OCI-LY7 (cell line): Measurements from ENCODE around the gene TTC16. TPM values are rescaled to one million over a fixed set of nuclear protein-coding genes. Genes with fewer than 3 reads are reported as not detected.

Experiments
- BruUV-seq: library from RNA; stranded (reverse); fragments of 400-500 nt; replicated peaks from 2 replicates; lab custom pipeline; 2021; lab: Mats Ljungman, UMichigan
- CTCF ChIA-PET: fragments of 300-600 bp; sonication (Branson Sonifier 250); formaldehyde crosslinking; loops from one replicate; lab custom pipeline; 2022; ENCODE audit warnings: antibody characterized with exemption; ENCODE audit not compliant: unreplicated experiment; lab: Charles Lee
- POLR2A ChIA-PET: fragments of 300-600 bp; sonication (Branson Sonifier 250); formaldehyde crosslinking; loops from one replicate; lab custom pipeline; 2022; ENCODE audit warnings: antibody characterized with exemption; lab: Charles Lee
- DNase-seq: peaks from one replicate; pipeline ENCODE4 v3.0.0-alpha.2; 2015; ENCODE audit warnings: low spot score
- H2AFZ ChIP-seq: fragments of 200-600 bp; sonication (generic), shearing (Covaris generic); 2 replicates; pipeline ENCODE4 v1.6.1; 2014; ENCODE audit warnings: mild to moderate bottlenecking, antibody characterized with exemption, low read length, moderate library complexity
- H3K27ac ChIP-seq: fragments of 200-600 bp; sonication (generic); 2 replicates; pipeline ENCODE4 v1.5.1; 2014; ENCODE audit warnings: mixed run types, low read depth, mild to moderate bottlenecking, moderate library complexity, low read length, inconsistent platforms; ENCODE audit not compliant: poor library complexity, severe bottlenecking
- H3K36me3 ChIP-seq: fragments of 200-600 bp; sonication (generic); 2 replicates; pipeline ENCODE4 v1.6.1; 2014; ENCODE audit warnings: mild to moderate bottlenecking, antibody characterized with exemption, low read length, moderate library complexity, mixed read lengths; ENCODE audit not compliant: insufficient read depth
- H3K4me1 ChIP-seq: fragments of 200-600 bp; sonication (generic); 2 replicates; pipeline ENCODE4 v1.5.1; 2014; ENCODE audit warnings: mild to moderate bottlenecking, low read length; ENCODE audit not compliant: insufficient read depth, poor library complexity, severe bottlenecking
- H3K4me2 ChIP-seq: fragments of 200-600 bp; sonication (generic); 2 replicates; pipeline ENCODE4 v1.6.1; 2014; ENCODE audit warnings: mild to moderate bottlenecking, low read length
- H3K4me3 ChIP-seq: fragments of 200-600 bp; sonication (generic); 2 replicates; pipeline ENCODE4 v1.5.1; 2014; ENCODE audit warnings: mild to moderate bottlenecking, low read depth, low read length; ENCODE audit not compliant: poor library complexity, severe bottlenecking
- H3K79me2 ChIP-seq: fragments of 200-600 bp; sonication (generic); 2 replicates; pipeline ENCODE4 v1.6.1; 2016; ENCODE audit warnings: low read depth, mild to moderate bottlenecking, low read length, moderate library complexity, mixed read lengths; ENCODE audit not compliant: insufficient read depth
- H3K9me2 ChIP-seq: fragments of 200-600 bp; sonication (generic); 2 replicates; pipeline ENCODE4 v1.6.1; 2016; ENCODE audit warnings: mild to moderate bottlenecking, low read length, mixed read lengths; ENCODE audit not compliant: insufficient read depth
- H3K9me3 ChIP-seq: fragments of 200-600 bp; sonication (generic); 2 replicates; pipeline ENCODE4 v1.6.1; 2014; ENCODE audit warnings: mild to moderate bottlenecking, mixed run types, low read length, mixed read lengths
- H4K20me1 ChIP-seq: fragments of 200-600 bp; sonication (generic); 2 replicates; pipeline ENCODE4 v1.6.1; 2014; ENCODE audit warnings: mild to moderate bottlenecking, antibody characterized with exemption, low read length, moderate library complexity, mixed read lengths; ENCODE audit not compliant: insufficient read depth
- EZH2phosphoT487 ChIP-seq: fragments of 200-600 bp; sonication (generic); IDR thresholded peaks from 2 replicates; pipeline ENCODE4 v1.6.1; 2018; ENCODE audit warnings: low read depth, borderline replicate concordance, mild to moderate bottlenecking, mixed run types, antibody characterized with exemption, low read length, moderate library complexity, mixed read lengths
- intact Hi-C: fragments of 100-400 bp; cut with micrococcal nuclease; formaldehyde crosslinking; loops from one replicate; pipeline ENCODE4 v1.10.0; 2022; ENCODE audit not compliant: unreplicated experiment
- total RNA-seq, 2 experiments: library from RNA; depleted of rRNA in 1 of 2; stranded (reverse); fragments of >200 nt in 1 of 2; shearing (Covaris generic) in 1 of 2; gene quantifications; 2 replicates each; pipeline ENCODE4 v1.2.3, GENCODE V29; 2014 to 2022
- TF ChIP-seq, protein P1 (sequence below): fragments of 200-600 bp; sonication (generic); conservative IDR thresholded peaks from 2 replicates; pipeline ENCODE4 v1.5.1; 2014; ENCODE audit warnings: mild to moderate bottlenecking, antibody characterized with exemption, low read length, moderate library complexity, mixed read lengths

The TTC16 gene
- total RNA-seq, 2 experiments from 2014 or later: not detected

DNA sequence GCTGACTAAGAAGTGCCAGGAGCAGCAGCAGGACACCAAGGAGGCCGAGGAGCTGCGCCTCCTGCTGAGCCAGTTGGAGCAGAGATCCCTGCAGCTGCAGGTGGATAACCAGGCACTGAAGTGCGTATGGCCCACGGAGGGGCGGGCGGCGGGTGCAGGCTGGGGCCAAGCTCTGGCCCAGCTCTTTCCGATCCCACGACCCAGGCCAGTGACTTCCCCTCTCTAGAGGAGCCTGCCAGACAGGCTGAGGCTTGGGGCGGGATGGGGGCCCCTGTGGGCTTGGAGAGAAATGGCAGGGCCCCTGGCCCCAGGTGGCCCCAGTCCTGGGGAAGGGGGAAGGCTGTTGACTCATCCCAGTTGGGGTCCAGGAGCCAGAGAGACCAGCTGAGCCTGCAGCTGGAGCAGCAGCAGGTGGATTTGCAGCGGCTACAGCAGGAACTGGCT is 4.0 kb upstream of the TTC16 start:
- ChIA-PET CTCF (no interaction called here), POLR2A (no interaction called here)
- H3K36me3 ChIP-seq: no peaks in the 10 kb centered on the region
- H2AFZ ChIP-seq: no peak overlapping the region
- no peak for DNase-seq
- TF ChIP-seq, protein P1, sequence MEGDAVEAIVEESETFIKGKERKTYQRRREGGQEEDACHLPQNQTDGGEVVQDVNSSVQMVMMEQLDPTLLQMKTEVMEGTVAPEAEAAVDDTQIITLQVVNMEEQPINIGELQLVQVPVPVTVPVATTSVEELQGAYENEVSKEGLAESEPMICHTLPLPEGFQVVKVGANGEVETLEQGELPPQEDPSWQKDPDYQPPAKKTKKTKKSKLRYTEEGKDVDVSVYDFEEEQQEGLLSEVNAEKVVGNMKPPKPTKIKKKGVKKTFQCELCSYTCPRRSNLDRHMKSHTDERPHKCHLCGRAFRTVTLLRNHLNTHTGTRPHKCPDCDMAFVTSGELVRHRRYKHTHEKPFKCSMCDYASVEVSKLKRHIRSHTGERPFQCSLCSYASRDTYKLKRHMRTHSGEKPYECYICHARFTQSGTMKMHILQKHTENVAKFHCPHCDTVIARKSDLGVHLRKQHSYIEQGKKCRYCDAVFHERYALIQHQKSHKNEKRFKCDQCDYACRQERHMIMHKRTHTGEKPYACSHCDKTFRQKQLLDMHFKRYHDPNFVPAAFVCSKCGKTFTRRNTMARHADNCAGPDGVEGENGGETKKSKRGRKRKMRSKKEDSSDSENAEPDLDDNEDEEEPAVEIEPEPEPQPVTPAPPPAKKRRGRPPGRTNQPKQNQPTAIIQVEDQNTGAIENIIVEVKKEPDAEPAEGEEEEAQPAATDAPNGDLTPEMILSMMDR: no peak
- TF ChIP-seq EZH2phosphoT487: no peak
- no peak overlapping the region for H3K4me3 ChIP-seq
- H3K79me2 ChIP-seq: no peaks in the 10 kb centered on the region
- no peaks in the 10 kb centered on the region for H3K9me2 ChIP-seq
- H3K4me1 ChIP-seq: peaks cover 27% of the 10 kb centered on the region
- no TSS peak for BruUV-seq
- no peaks in the 10 kb centered on the region; the same call in 1 of the 2 replicates for H4K20me1 ChIP-seq
- H3K27ac ChIP-seq: no peak overlapping the region
- intact Hi-C loops: no loop called here
- H3K4me2 ChIP-seq: no peak overlapping the region
- H3K9me3 ChIP-seq: no peaks in the 10 kb centered on the region

DNA sequence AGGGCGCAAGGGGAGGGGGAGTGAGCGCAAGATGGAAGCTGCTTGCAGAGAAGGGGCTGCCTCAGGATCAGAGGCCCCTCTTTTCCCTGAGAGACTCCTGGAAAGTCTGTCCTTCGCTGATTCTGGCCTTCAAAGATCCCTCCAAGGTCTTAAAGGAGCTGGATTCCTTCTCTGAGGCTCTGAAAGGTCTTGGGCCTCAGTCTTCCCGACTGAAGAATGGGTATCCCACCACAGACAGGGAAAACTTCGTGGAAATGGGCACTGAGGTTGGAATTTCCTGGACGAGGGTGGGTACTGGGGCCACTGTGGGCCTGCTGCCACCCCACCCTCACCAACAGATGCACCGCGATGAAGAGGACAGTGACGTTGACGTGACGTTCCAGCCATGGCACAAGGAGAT is 3.5 kb upstream of the TTC16 start:
- H4K20me1 ChIP-seq: no peaks in the 10 kb centered on the region; the same call in 1 of the 2 replicates
- H3K79me2 ChIP-seq: no peaks in the 10 kb centered on the region
- POLR2A ChIA-PET: no interaction called here
- no peak overlapping the region for H2AFZ ChIP-seq
- no peak overlapping the region for H3K27ac ChIP-seq
- H3K4me1 ChIP-seq: peaks cover 22% of the 10 kb centered on the region
- H3K36me3 ChIP-seq: no peaks in the 10 kb centered on the region
- no peak for DNase-seq
- intact Hi-C loops: no loop called here
- H3K9me2 ChIP-seq: no peaks in the 10 kb centered on the region
- H3K4me3 ChIP-seq: no peak overlapping the region
- BruUV-seq: no TSS peak
- H3K4me2 ChIP-seq: no peak overlapping the region
- CTCF ChIA-PET: no interaction called here
- TF ChIP-seq, protein P1: no peak
- no peak for TF ChIP-seq EZH2phosphoT487
- H3K9me3 ChIP-seq: no peaks in the 10 kb centered on the region

DNA sequence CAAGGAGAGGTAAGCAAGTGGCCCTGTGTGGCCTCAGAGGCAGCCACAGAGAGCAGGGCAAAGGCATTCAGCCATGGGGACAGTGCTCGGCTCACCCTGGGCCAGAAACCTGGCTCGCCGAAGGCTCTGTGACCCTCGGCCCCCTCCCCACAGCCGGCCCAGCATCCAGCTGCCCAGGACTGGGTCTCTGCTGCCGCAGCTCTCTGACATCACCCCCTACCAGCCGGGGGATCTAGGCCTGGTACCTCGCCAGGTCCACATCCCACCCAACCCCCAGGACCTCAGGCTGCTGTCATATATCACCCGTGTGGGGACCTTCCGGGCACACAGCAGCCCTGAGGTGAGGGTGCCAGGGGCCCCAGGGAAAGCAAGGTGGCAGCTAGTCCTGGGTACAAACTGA is 3.0 kb upstream of the TTC16 start:
- no peaks in the 10 kb centered on the region for H3K79me2 ChIP-seq
- intact Hi-C loops: no loop called here
- no peaks in the 10 kb centered on the region for H3K9me3 ChIP-seq
- no peak for DNase-seq
- peaks cover 17% of the 10 kb centered on the region for H3K4me1 ChIP-seq
- no peak overlapping the region for H3K4me2 ChIP-seq
- POLR2A ChIA-PET: no interaction called here
- no TSS peak for BruUV-seq
- H3K27ac ChIP-seq: no peak overlapping the region
- no peaks in the 10 kb centered on the region; the same call in 1 of the 2 replicates for H4K20me1 ChIP-seq
- no peaks in the 10 kb centered on the region for H3K36me3 ChIP-seq
- no peak overlapping the region for H2AFZ ChIP-seq
- CTCF ChIA-PET: no interaction called here
- no peak overlapping the region for H3K4me3 ChIP-seq
- no peaks in the 10 kb centered on the region for H3K9me2 ChIP-seq
- TF ChIP-seq, protein P1: no peak
- TF ChIP-seq EZH2phosphoT487: no peak
